Small intestine (tissue), 7 donors: ENCODE data around the gene SEC24B. TPM values are rescaled to one million over a fixed set of nuclear protein-coding genes. Genes with fewer than 3 reads are reported as not detected.
A peak's percentile ranks its signal among the peaks of the same experiment; 100 is the strongest.
"Not testable (repeated sequence)": the region's sequence is repeated elsewhere in the genome, so short reads cannot be mapped to it uniquely, and the experiment has no call there.

ENCODE experiments used
- DNase-seq, 2 donors: peaks; one replicate each; pipeline versions ENCODE4 v3.0.0 to v3.0.0-alpha.2; 2013
- FAIRE-seq: peaks from 2 replicates; lab custom pipeline; 2012; peaks lifted over from hg19 to GRCh38; lab: Jason Lieb, UNC
- H3K27ac ChIP-seq, 3 donors: one replicate each; pipeline ENCODE4 v1.5.1; 2013; ENCODE audit warnings: low read length in 2 of 3, mild to moderate bottlenecking in 2 of 3, control low read depth in 1 of 3, inconsistent platforms in 1 of 3, low read depth in 1 of 3, moderate library complexity in 1 of 3
- H3K27me3 ChIP-seq, 3 donors: one replicate each; pipeline ENCODE4 v1.6.1; 2013; ENCODE audit warnings: low read length in 3 of 3, inconsistent platforms in 1 of 3; ENCODE audit not compliant: control insufficient read depth in 3 of 3, insufficient read depth in 3 of 3
- H3K36me3 ChIP-seq, 3 donors: one replicate each; pipeline ENCODE4 v1.6.1; 2013; ENCODE audit warnings: low read length in 3 of 3, inconsistent platforms in 1 of 3, low read depth in 1 of 3, mild to moderate bottlenecking in 1 of 3, moderate library complexity in 1 of 3; ENCODE audit not compliant: control insufficient read depth in 3 of 3, insufficient read depth in 2 of 3
- H3K4me1 ChIP-seq, 3 donors: one replicate each; pipeline ENCODE4 v1.6.1; 2013; ENCODE audit warnings: low read length in 2 of 3, inconsistent platforms in 1 of 3, low read depth in 1 of 3, mild to moderate bottlenecking in 1 of 3, moderate library complexity in 1 of 3; ENCODE audit not compliant: control insufficient read depth in 3 of 3, insufficient read depth in 2 of 3
- H3K4me3 ChIP-seq, 3 donors: one replicate each; pipeline ENCODE4 v1.5.1; 2013; ENCODE audit warnings: low read length in 3 of 3, control low read depth in 1 of 3, inconsistent platforms in 1 of 3, low read depth in 1 of 3, mild to moderate bottlenecking in 1 of 3, moderate library complexity in 1 of 3
- H3K9me3 ChIP-seq, 2 donors: one replicate each; pipeline ENCODE4 v1.6.1; 2013; ENCODE audit warnings: low read depth in 1 of 2, low read length in 1 of 2; ENCODE audit not compliant: control insufficient read depth in 2 of 2, insufficient read depth in 1 of 2
- WGBS, 3 donors: extraction: QIAGEN DNeasy Blood & Tissue Kit; methylation state at CpG; one replicate each; pipeline ENCODE4 v1.1.7; 2013; 5-methylcytosine and 5-hydroxymethylcytosine counted together
- polyA plus RNA-seq, 4 donors: library from polyadenylated mRNA; stranded (reverse) in 3 of 4; unstranded in 1 of 4; fragments of 200-250 nt in 3 of 4; fragments of 120-200 nt in 1 of 4; gene quantifications; one replicate each; pipeline versions ENCODE4 v1.2.1 to v1.2.3, GENCODE V29; 2013
- donor health status: healthy with polysubstance abuse.
- donor health status: control.
- donor health status: control.
- donor health status: Bipolar disorder and iron deficiency.
- donor health status: healthy.

The SEC24B gene
- polyA plus RNA-seq, 4 donors: 9.5 to 28.7 (median 10.6) TPM

DNA sequence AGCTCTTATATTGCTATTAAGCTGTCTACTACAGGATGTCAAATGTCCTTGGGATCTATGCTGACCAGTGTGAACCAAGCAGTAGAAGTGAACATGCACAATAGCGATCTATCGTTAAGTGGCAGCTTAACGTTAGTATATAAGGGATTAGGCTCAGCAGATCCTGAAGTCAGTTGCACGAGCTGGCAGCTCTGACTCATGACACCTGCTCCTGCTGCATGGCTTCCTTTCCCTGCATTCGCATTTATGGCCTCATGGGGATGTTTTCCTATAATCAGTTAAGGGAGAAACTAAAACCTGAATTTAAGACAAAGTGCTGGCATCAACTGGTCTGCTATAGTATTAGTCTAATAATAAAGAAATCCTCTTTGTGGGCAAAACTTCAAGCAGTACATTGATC, 113.8 kb downstream of the SEC24B start:
- Histone ChIP-seq H3K36me3 (peaks cover 0 to 11% (median 3%) of the 10 kb centered on the region in 3 donors), H3K9me3 (no peaks in the 10 kb centered on the region), H3K27ac (no peak overlapping the region), H3K4me3 (no peak overlapping the region), H3K27me3 (no peaks in the 10 kb centered on the region), H3K4me1 (no peaks in the 10 kb centered on the region)
- DNase-seq (no peak), FAIRE-seq (no peak)
- WGBS, 3 donors: 82 to 85% (median 83%) methylated on average over 5 of the region's 5 CpGs

DNA sequence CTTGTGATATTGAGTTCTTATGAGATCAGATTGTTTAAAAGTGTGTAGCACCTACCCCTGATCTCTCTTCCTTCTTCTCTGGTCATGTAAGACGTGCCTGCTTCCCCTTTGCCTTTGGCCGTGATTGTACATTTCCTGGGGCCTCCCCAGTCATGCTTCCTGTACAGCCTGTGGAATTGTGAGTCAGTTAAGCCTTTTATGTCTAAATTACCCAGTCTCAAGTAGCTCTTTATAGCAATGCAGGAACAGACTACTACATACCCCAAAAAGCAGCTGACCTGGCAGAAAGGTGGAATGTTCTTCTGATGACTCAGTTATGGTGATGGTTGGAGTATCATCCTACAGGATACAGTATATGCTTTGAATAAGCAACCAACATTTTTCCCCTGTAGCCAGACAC, 115.0 kb downstream of the SEC24B start:
- no peaks in the 10 kb centered on the region for H3K27me3 ChIP-seq
- 56 to 88% (median 71%) methylated on average over 2 of the region's 2 CpGs for WGBS, 3 donors
- H3K9me3 ChIP-seq: no peaks in the 10 kb centered on the region
- FAIRE-seq: no peak
- H3K4me3 ChIP-seq: no peak overlapping the region
- H3K4me1 ChIP-seq: no peaks in the 10 kb centered on the region
- peaks cover 0 to 3% (median 3%) of the 10 kb centered on the region in 3 donors for H3K36me3 ChIP-seq
- DNase-seq: no peak
- no peak overlapping the region for H3K27ac ChIP-seq

DNA sequence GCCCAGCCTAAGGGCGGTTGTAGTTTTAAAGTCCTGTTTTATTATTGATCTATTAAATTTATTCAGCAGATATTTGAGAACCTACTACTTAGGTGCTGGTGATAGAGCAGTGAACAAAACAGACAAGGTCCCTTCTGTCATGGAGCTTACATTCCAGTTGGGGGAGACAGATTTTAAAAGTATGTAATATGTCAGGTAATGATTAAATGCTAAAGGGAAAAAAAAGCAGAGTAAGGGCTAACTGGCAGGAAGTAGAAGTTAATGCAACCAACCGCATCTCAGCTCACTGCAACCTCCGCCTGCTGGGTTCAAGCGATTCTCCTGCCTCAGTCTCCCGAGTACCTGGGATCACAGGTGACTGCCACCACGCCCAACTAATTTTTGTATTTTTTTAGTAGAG, 118.6 kb downstream of the SEC24B start:
- H3K4me1 ChIP-seq: no peaks in the 10 kb centered on the region
- no peaks in the 10 kb centered on the region for H3K36me3 ChIP-seq
- H3K27me3 ChIP-seq: no peaks in the 10 kb centered on the region
- H3K4me3 ChIP-seq: no peak overlapping the region
- no peak overlapping the region for H3K27ac ChIP-seq
- DNase-seq (no peak), FAIRE-seq (no peak)
- no peaks in the 10 kb centered on the region for H3K9me3 ChIP-seq
- WGBS, 3 donors: 90 to 97% (median 93%) methylated on average over 6 of the region's 6 CpGs

DNA sequence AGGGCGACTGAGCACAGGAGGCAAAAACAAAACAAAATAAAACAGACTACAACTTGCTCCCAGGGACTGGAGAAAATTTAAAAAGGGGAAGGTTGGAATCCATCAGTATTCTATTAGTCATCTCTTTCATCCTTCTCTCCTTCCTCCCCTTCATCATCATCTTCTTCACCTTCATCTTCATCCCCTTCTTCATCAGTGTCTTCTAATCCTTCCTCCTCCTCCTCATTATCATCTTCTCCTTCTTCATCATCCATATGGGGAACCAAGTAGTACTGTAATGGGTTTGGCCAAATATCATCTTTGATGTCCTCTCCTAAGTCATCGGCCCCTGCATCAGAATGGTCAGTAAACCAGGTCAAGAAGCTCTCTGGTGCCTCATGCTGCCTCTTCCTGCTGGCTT, 119.5 kb downstream of the SEC24B start:
- DNase-seq (no peak), FAIRE-seq (no peak)
- Histone ChIP-seq H3K36me3 (no peaks in the 10 kb centered on the region), H3K9me3 (no peaks in the 10 kb centered on the region), H3K4me3 (no peak overlapping the region), H3K4me1 (no peaks in the 10 kb centered on the region), H3K27me3 (no peaks in the 10 kb centered on the region), H3K27ac (no peak overlapping the region)
- WGBS, 3 donors: 93 to 98% (median 93%) methylated on average over 2 of the region's 2 CpGs

DNA sequence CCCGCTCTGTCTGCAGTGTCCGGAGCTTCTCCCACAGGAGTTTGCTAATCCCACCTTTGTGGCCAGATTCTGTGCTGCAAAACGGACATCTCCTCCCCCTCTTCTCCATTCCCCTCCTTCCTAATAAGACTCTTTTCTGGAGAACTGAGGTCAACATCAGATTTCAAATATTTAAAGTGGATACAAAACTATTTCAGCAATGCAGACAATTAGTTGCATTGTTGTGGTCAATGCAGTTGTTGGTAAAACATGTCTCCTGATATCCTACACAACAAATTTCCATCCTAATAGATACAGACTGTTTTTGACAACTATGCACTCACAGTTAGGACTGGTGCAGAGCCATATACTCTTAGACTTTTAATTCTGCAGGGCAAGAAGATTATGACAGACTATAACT, 121.4 kb downstream of the SEC24B start:
- DNase-seq: no peak
- H3K4me3 ChIP-seq: no peak overlapping the region
- no peak overlapping the region for H3K27ac ChIP-seq
- WGBS, 3 donors: 82 to 91% (median 87%) methylated on average over 3 of the region's 3 CpGs
- H3K27me3 ChIP-seq: peaks cover 0 to 4% (median 0%) of the 10 kb centered on the region in 3 donors
- no peaks in the 10 kb centered on the region for H3K36me3 ChIP-seq
- no peak for FAIRE-seq
- peaks cover 0 to 3% (median 0%) of the 10 kb centered on the region in 3 donors for H3K4me1 ChIP-seq
- H3K9me3 ChIP-seq: no peaks in the 10 kb centered on the region

DNA sequence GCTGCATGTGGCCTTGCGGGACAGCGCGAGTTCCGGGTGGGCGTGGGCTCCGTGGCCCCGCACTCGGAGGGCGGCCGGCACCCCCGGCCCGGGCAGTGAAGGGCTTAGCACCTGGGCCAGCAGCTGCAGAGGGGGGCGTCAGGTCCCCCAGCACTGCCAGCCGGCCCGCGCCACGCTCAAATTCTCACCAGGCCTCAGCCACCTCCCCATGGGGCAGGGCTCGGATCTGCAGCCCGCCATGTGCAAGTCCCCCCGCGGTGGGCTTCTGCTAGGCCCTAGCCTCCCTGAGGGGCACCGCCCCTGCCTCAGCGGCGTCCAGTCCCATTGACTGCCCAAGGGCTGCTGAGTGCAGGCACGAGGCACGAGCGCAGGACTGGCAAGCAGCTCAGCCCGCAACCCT, 123.8 kb downstream of the SEC24B start:
- Histone ChIP-seq H3K36me3 (no peaks in the 10 kb centered on the region), H3K27ac (no peak overlapping the region), H3K4me3 (no peak overlapping the region), H3K9me3 (no peaks in the 10 kb centered on the region), H3K4me1 (peaks cover 0 to 4% (median 3%) of the 10 kb centered on the region in 3 donors), H3K27me3 (peaks cover 0 to 16% (median 0%) of the 10 kb centered on the region in 3 donors)
- WGBS, 3 donors: 96 to 97% (median 96%) methylated on average over 22 to 28 of the region's 28 CpGs
- FAIRE-seq: no peak
- DNase-seq: no peak

DNA sequence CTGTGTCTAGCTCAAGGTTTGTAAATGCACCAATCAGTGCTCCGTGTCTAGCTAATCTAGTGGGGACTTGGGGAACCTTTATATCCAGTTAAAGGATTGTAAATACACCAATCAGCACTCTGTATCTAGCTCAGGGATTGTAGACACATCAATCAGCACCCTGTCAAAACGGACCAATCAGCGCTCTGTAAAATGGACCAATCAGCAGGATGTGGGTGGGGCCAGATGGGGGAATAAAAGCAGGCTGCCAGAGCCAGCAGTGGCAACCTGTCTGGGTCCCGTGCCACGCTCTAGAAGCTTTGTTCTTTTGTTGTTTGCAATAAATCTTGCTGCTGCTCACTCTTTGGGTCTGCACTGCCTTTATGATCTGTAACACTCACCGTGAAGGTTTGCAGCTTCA, 124.5 kb downstream of the SEC24B start:
- H3K27me3 ChIP-seq: peaks cover 0 to 16% (median 0%) of the 10 kb centered on the region in 3 donors
- 88 to 96% (median 96%) methylated on average over 6 of the region's 6 CpGs for WGBS, 3 donors
- H3K36me3 ChIP-seq, H3K4me1 ChIP-seq, H3K9me3 ChIP-seq, H3K27ac ChIP-seq, H3K4me3 ChIP-seq, DNase-seq, FAIRE-seq: not testable (repeated sequence)

DNA sequence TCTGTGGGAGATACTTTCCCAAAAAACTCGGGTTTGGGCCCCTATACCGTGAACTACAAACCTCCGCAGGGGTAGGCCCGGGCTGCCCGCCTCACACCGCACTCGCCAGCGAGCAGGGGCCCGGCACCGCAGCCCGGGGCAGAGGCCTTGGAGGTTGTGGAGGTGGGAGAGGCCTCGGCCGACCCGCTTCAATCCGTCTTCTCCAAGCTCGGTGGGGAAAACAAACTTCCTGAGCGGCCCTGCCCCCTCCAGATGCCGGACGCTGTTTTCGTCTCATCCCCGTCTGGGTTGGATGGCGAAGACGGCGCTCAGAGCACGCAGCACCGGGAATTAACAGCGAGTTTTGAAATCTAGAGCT, 126.0 kb downstream of the SEC24B start:
- no peak for DNase-seq
- H3K27me3 ChIP-seq: peaks cover 0 to 16% (median 0%) of the 10 kb centered on the region in 3 donors
- H3K36me3 ChIP-seq: no peaks in the 10 kb centered on the region
- H3K4me1 ChIP-seq: peaks cover 0 to 4% (median 3%) of the 10 kb centered on the region in 3 donors
- no peak for FAIRE-seq
- peak overlapping the region; percentile 62 to 68 (median 63) for H3K4me3 ChIP-seq
- 1 to 3% (median 3%) methylated on average over 26 to 27 of the region's 27 CpGs for WGBS, 3 donors
- H3K27ac ChIP-seq: peak overlapping the region; percentile 34 to 86 (median 37)
- no peaks in the 10 kb centered on the region for H3K9me3 ChIP-seq
